Measurements from ENCODE around the gene SLC25A33. TPM values are rescaled to one million over a fixed set of nuclear protein-coding genes. Genes with fewer than 3 reads are reported as not detected.

The SLC25A33 gene
- polyA plus RNA-seq, 2 of the 4 experiments (the other 2 are of a cell fraction), result 3.1 to 4.9 TPM

GRCh38 chr1:9529190-9529589, 10.1 kb upstream of the SLC25A33 start:
- Histone ChIP-seq H3K27ac (no peak overlapping the region), H3K4me2 (no peak overlapping the region), H3K9me3 (no peaks in the 10 kb centered on the region), H3K4me3 (no peak overlapping the region), H3K4me1 (no peaks in the 10 kb centered on the region)
- CTCF ChIA-PET, result interaction anchor here (0.6 kb wide), 1 partner anchor 388 kb away, joined by 3 read pairs; no protein-coding TSS in a partner anchor
- FAIRE-seq, result no peak
- POLR2A ChIA-PET, result interaction anchor here (0.6 to 1.2 kb wide), 2 partner anchors 10 to 22 kb away, joined by 4 to 5 read pairs; partner anchors contain the start of gene SLC25A33
- 81% methylated on average over 5 of the region's 8 CpGs for WGBS (ENCODE audit: missing lambda C conversion rate)
- TF ChIP-seq FOSL2 (IDR thresholded peaks at IDR 0.05) (no peak), FOSL2 (CRISPR knock-in tag; IDR thresholded peaks at IDR 0.05) (no peak), CEBPB (IDR thresholded peaks at IDR 0.05) (no peak), RAD21 (conservative IDR thresholded peaks at IDR 0.05 in 1 of 2, IDR thresholded peaks at IDR 0.05 in 1 of 2) (no peak), KDM5A (IDR thresholded peaks at IDR 0.05) (no peak), SMC3 (IDR thresholded peaks at IDR 0.05) (no peak), POLR2A (IDR thresholded peaks at IDR 0.05; ENCODE audit: low read length) (no peak)
- ATAC-seq, result peak; percentile 38 to 56; a peak in 3 of 6 replicates
- no peak for DNase-seq (ENCODE audit: low read depth in 1 of 2, low spot score in 1 of 2)

- H3K4me3 ChIP-seq, result no peak overlapping the region
- ChIA-PET POLR2A (no interaction called here), CTCF (no interaction called here)
- no peak for DNase-seq (ENCODE audit: low read depth in 1 of 2, low spot score in 1 of 2)
- no peak overlapping the region for H3K27ac ChIP-seq
- no peak for FAIRE-seq
- ATAC-seq, result no peak
- no peaks in the 10 kb centered on the region for H3K9me3 ChIP-seq
- no peak overlapping the region for H3K4me2 ChIP-seq
- TF ChIP-seq RCOR1 (IDR thresholded peaks at IDR 0.05; ENCODE audit: low read depth, low read length) (no peak), HEYL (CRISPR knock-in tag; IDR thresholded peaks at IDR 0.05) (no peak), POLR2A (IDR thresholded peaks at IDR 0.05; ENCODE audit: low read length) (no peak), ZC3H11A (IDR thresholded peaks at IDR 0.05) (no peak), CEBPB (IDR thresholded peaks at IDR 0.05) (no peak), ZSCAN20 (CRISPR knock-in tag; IDR thresholded peaks at IDR 0.05) (no peak), SREBF2 (IDR thresholded peaks at IDR 0.05) (no peak), HDAC2 (IDR thresholded peaks at IDR 0.05) (no peak), CBX8 (IDR thresholded peaks at IDR 0.05) (no peak), MAX (IDR thresholded peaks at IDR 0.05) (no peak), HOXB5 (CRISPR knock-in tag; IDR thresholded peaks at IDR 0.05) (no peak), CHD4 (IDR thresholded peaks at IDR 0.05; ENCODE audit: borderline replicate concordance) (no peak), HMGXB4 (CRISPR knock-in tag; IDR thresholded peaks at IDR 0.05; ENCODE audit: borderline replicate concordance) (no peak), FOSB (CRISPR knock-in tag; IDR thresholded peaks at IDR 0.05) (no peak), NPAS2 (CRISPR knock-in tag; IDR thresholded peaks at IDR 0.05; ENCODE audit: borderline replicate concordance) (no peak), MYC (IDR thresholded peaks at IDR 0.05; ENCODE audit: borderline replicate concordance, low read length) (no peak)
- no peaks in the 10 kb centered on the region for H3K4me1 ChIP-seq
- WGBS (ENCODE audit: missing lambda C conversion rate), result 100% methylated on average over 4 of the region's 4 CpGs
Observed at GRCh38 chr1:9530320-9530719, 8.9 kb upstream of the SLC25A33 start.

GRCh38 chr1:9534953-9535352, 4.3 kb upstream of the SLC25A33 start:
- FAIRE-seq, result no peak
- TF ChIP-seq ZNF302 (CRISPR knock-in tag; IDR thresholded peaks at IDR 0.05) (no peak), RCOR1 (IDR thresholded peaks at IDR 0.05; ENCODE audit: low read depth, low read length) (no peak), KDM1A (IDR thresholded peaks at IDR 0.05; ENCODE audit: low read depth) (no peak), KDM5A (IDR thresholded peaks at IDR 0.05) (no peak), TFCP2L1 (CRISPR knock-in tag; IDR thresholded peaks at IDR 0.05) (no peak), BCL3 (IDR thresholded peaks at IDR 0.05) (no peak), CBX8 (IDR thresholded peaks at IDR 0.05) (no peak), HES2 (IDR thresholded peaks at IDR 0.05) (no peak), RARB (CRISPR knock-in tag; IDR thresholded peaks at IDR 0.05) (no peak)
- peaks cover 5% of the 10 kb centered on the region; the same call in 2 of the 3 replicates for H3K4me1 ChIP-seq
- H3K4me3 ChIP-seq, result no peak overlapping the region
- no peak overlapping the region for H3K27ac ChIP-seq
- ChIA-PET CTCF (interaction anchor here (1.1 kb wide), 1 partner anchor 39 kb away, joined by 7 read pairs; no protein-coding TSS in a partner anchor), POLR2A (no interaction called here)
- ATAC-seq, result no peak
- H3K9me3 ChIP-seq, result no peaks in the 10 kb centered on the region
- 80% methylated on average over 10 of the region's 10 CpGs for WGBS (ENCODE audit: missing lambda C conversion rate)
- no peak for DNase-seq (ENCODE audit: low read depth in 1 of 2, low spot score in 1 of 2)
- no peak overlapping the region for H3K4me2 ChIP-seq

Measured in A549 (cell line).